Mesothelial cell of epicardium (in vitro differentiated cells): ENCODE data around the gene PLXDC1. TPM values are rescaled to one million over a fixed set of nuclear protein-coding genes. Genes with fewer than 3 reads are reported as not detected.

Experiments used
- DNase-seq, 2 experiments: peaks; one replicate each; pipeline ENCODE4 v3.0.0; 2021; ENCODE audit warnings: low spot score in 2 of 2; ENCODE audit not compliant: unreplicated experiment in 2 of 2
- H3K27ac Mint-ChIP-seq: 2 replicates; pipeline ENCODE4 v1.8.0; 2021; ENCODE audit warnings: mixed read lengths
- H3K27me3 Mint-ChIP-seq: 2 replicates; pipeline ENCODE4 v1.8.0; 2021; ENCODE audit warnings: low read depth, mixed read lengths
- H3K36me3 Mint-ChIP-seq: 2 replicates; pipeline ENCODE4 v1.8.0; 2021; ENCODE audit warnings: mixed read lengths
- H3K4me1 Mint-ChIP-seq: 2 replicates; pipeline ENCODE4 v1.8.0; 2021; ENCODE audit warnings: mixed read lengths
- H3K4me3 Mint-ChIP-seq: 2 replicates; pipeline ENCODE4 v1.8.0; 2021; ENCODE audit warnings: mild to moderate bottlenecking, moderate library complexity, mixed read lengths
- H3K9me3 Mint-ChIP-seq: 2 replicates; pipeline ENCODE4 v1.8.0; 2021; ENCODE audit warnings: mixed read lengths
- CTCF ChIP-seq: fragments of 200-600 bp; sonication (generic); IDR thresholded peaks from one replicate; pipeline ENCODE4 v1.5.0; 2021; ENCODE audit warnings: antibody characterized with exemption; ENCODE audit not compliant: unreplicated experiment
- total RNA-seq: library from RNA; stranded (reverse); gene quantifications from 3 replicates; pipeline ENCODE4 v1.2.1, GENCODE V29; 2021

PLXDC1 gene
- total RNA-seq, 1 donor from 2014 or later: 15.4 TPM

GRCh38 chr17:39069114-39069756 is 82.2 kb downstream of the PLXDC1 start:
- no peaks in the 10 kb centered on the region for H3K9me3 Mint-ChIP-seq
- no peak for DNase-seq
- H3K4me3 Mint-ChIP-seq: no peak overlapping the region
- peaks cover 6% of the 10 kb centered on the region for H3K4me1 Mint-ChIP-seq
- no peaks in the 10 kb centered on the region for H3K27me3 Mint-ChIP-seq
- H3K36me3 Mint-ChIP-seq: no peaks in the 10 kb centered on the region
- H3K27ac Mint-ChIP-seq: no peak overlapping the region
- no peak for TF ChIP-seq CTCF

GRCh38 chr17:39064819-39065218 is 86.6 kb downstream of the PLXDC1 start:
- H3K36me3 Mint-ChIP-seq: no peaks in the 10 kb centered on the region
- TF ChIP-seq CTCF: no peak
- peaks cover 10% of the 10 kb centered on the region for H3K4me1 Mint-ChIP-seq
- no peaks in the 10 kb centered on the region for H3K9me3 Mint-ChIP-seq
- no peak overlapping the region for H3K4me3 Mint-ChIP-seq
- DNase-seq: no peak
- H3K27me3 Mint-ChIP-seq: no peaks in the 10 kb centered on the region
- H3K27ac Mint-ChIP-seq: no peak overlapping the region

- TF ChIP-seq CTCF: no peak
- DNase-seq: no peak
- no peaks in the 10 kb centered on the region for H3K36me3 Mint-ChIP-seq
- H3K9me3 Mint-ChIP-seq: no peaks in the 10 kb centered on the region
- H3K27me3 Mint-ChIP-seq: no peaks in the 10 kb centered on the region
- no peak overlapping the region for H3K4me3 Mint-ChIP-seq
- H3K4me1 Mint-ChIP-seq: peaks cover 8% of the 10 kb centered on the region
- no peak overlapping the region for H3K27ac Mint-ChIP-seq
These were observed 87.1 kb downstream of the PLXDC1 start for GRCh38 chr17:39064374-39064773.

GRCh38 chr17:39063681-39064069 is 87.8 kb downstream of the PLXDC1 start:
- Mint-ChIP-seq H3K36me3 (no peaks in the 10 kb centered on the region), H3K27me3 (no peaks in the 10 kb centered on the region), H3K4me3 (no peak overlapping the region), H3K27ac (no peak overlapping the region), H3K4me1 (peaks cover 8% of the 10 kb centered on the region), H3K9me3 (no peaks in the 10 kb centered on the region)
- DNase-seq: no peak
- TF ChIP-seq CTCF: no peak

GRCh38 chr17:39062846-39063680 is 88.4 kb downstream of the PLXDC1 start:
- H3K36me3 Mint-ChIP-seq: no peaks in the 10 kb centered on the region
- no peak overlapping the region for H3K4me3 Mint-ChIP-seq
- no peak for TF ChIP-seq CTCF
- H3K9me3 Mint-ChIP-seq: no peaks in the 10 kb centered on the region
- H3K27ac Mint-ChIP-seq: no peak overlapping the region
- H3K4me1 Mint-ChIP-seq: peaks cover 8% of the 10 kb centered on the region
- no peaks in the 10 kb centered on the region for H3K27me3 Mint-ChIP-seq
- no peak for DNase-seq
